NCI-H460 (cell line): ENCODE data around the gene DNM3. TPM values are rescaled to one million over a fixed set of nuclear protein-coding genes. Genes with fewer than 3 reads are reported as not detected.
A peak's percentile ranks its signal among the peaks of the same experiment; 100 is the strongest.
"Not testable (repeated sequence)": the region's sequence is repeated elsewhere in the genome, so short reads cannot be mapped to it uniquely, and the experiment has no call there.

Source experiments
- DNase-seq: peaks from one replicate; pipeline ENCODE4 v3.0.0-alpha.2; 2016; ENCODE audit warnings: low read depth; ENCODE audit errors: extremely low read depth
- total RNA-seq: library from RNA; depleted of rRNA; stranded (reverse); fragments of >200 nt; shearing (Covaris generic); gene quantifications from 2 replicates; pipeline ENCODE4 v1.2.3, GENCODE V29; 2014

Gene DNM3
- total RNA-seq, 1 experiment from 2014 or later, result 0.27 TPM

GRCh38 chr1:172430128-172430454, 588.8 kb downstream of the DNM3 start:
- no peak for DNase-seq

- DNase-seq, result no peak
These were observed 589.9 kb downstream of the DNM3 start for GRCh38 chr1:172431204-172431603.

GRCh38 chr1:172431721-172432192, 590.5 kb downstream of the DNM3 start:
- no peak for DNase-seq

GRCh38 chr1:172437183-172437582, 595.9 kb downstream of the DNM3 start:
- not testable (repeated sequence) for DNase-seq

- no peak for DNase-seq
These were observed 601.1 kb downstream of the DNM3 start for GRCh38 chr1:172442404-172442803.

- DNase-seq, result no peak
These were observed 601.7 kb downstream of the DNM3 start for GRCh38 chr1:172442843-172443565.

GRCh38 chr1:172443666-172444453, 602.6 kb downstream of the DNM3 start, which contains the start of gene PIGC:
TSS of gene PIGC (minus strand) at chr1:172444069. CDS start at chr1:172442622, 1,447 bp downstream.
- DNase-seq, result peak; percentile 91

GRCh38 chr1:172446547-172446946, 605.2 kb downstream of the DNM3 start:
- no peak for DNase-seq

GRCh38 chr1:172447641-172448040, 606.3 kb downstream of the DNM3 start:
- no peak for DNase-seq

GRCh38 chr1:172448995-172449584, 607.8 kb downstream of the DNM3 start:
- peak; percentile 81 for DNase-seq

- DNase-seq, result peak; percentile 91
These were observed 608.6 kb downstream of the DNM3 start for GRCh38 chr1:172449585-172450523.

- no peak for DNase-seq
These were observed 609.2 kb downstream of the DNM3 start for GRCh38 chr1:172450524-172450885.

- peak; percentile 64 for DNase-seq
These were observed 609.7 kb downstream of the DNM3 start for GRCh38 chr1:172451002-172451443.

GRCh38 chr1:172452536-172453152, 611.3 kb downstream of the DNM3 start:
- no peak for DNase-seq

- DNase-seq, result no peak
These were observed 611.9 kb downstream of the DNM3 start for GRCh38 chr1:172453153-172453545.

GRCh38 chr1:172453607-172454006, 612.3 kb downstream of the DNM3 start:
- no peak for DNase-seq

GRCh38 chr1:172455451-172455850, 614.2 kb downstream of the DNM3 start:
- DNase-seq, result no peak

- no peak for DNase-seq
These were observed 615.1 kb downstream of the DNM3 start for GRCh38 chr1:172456344-172456769.

- DNase-seq, result no peak
These were observed 616.3 kb downstream of the DNM3 start for GRCh38 chr1:172457479-172458130.
